Uterus (tissue), 2 donors: ENCODE results near the gene HSD17B2.

Experiments used
- CTCF ChIP-seq, 4 experiments: fragments of 200-600 bp in 2 of 4; fragments of 450-650 bp in 2 of 4; sonication (generic) in 2 of 4; IDR thresholded peaks; one replicate each; pipeline ENCODE4 v1.5.1; 2016 to 2019; ENCODE audit warnings: antibody characterized with exemption in 4 of 4, mild to moderate bottlenecking in 2 of 4, moderate library complexity in 1 of 4
- POLR2A ChIP-seq, 2 donors: fragments of 450-650 bp; IDR thresholded peaks; one replicate each; pipeline ENCODE4 v1.6.1; 2016; ENCODE audit warnings: antibody characterized with exemption in 2 of 2, mild to moderate bottlenecking in 1 of 2, moderate library complexity in 1 of 2

GRCh38 chr16:81997738-81998137, 37.3 kb upstream of the HSD17B2 start:
- TF ChIP-seq CTCF (IDR thresholded peaks at IDR 0.05) (no peak), POLR2A (IDR thresholded peaks at IDR 0.05) (no peak)
